ENCODE data around the gene RNF151.
"Not testable (repeated sequence)": the region's sequence is repeated elsewhere in the genome, so short reads cannot be mapped to it uniquely, and the experiment has no call there.

Gene RNF151

GRCh38 chr16:1938316-1938715 lies 28.3 kb upstream of the RNF151 start:
- no peak for FAIRE-seq
- no peak for DNase-seq (ENCODE audit: insufficient read length, low spot score)

- FAIRE-seq (no peak), DNase-seq (ENCODE audit: insufficient read length, low spot score) (no peak)
Measured at GRCh38 chr16:1938910-1939309, 27.7 kb upstream of the RNF151 start.

GRCh38 chr16:1939833-1940232 lies 26.8 kb upstream of the RNF151 start:
- FAIRE-seq; DNase-seq (ENCODE audit: insufficient read length, low spot score): not testable (repeated sequence)

GRCh38 chr16:1940273-1941161 lies 26.1 kb upstream of the RNF151 start:
- no peak for FAIRE-seq

GRCh38 chr16:1941162-1942046 lies 25.3 kb upstream of the RNF151 start:
- DNase-seq (ENCODE audit: insufficient read length, low spot score) (no peak), FAIRE-seq (no peak)

More at GRCh38 chr16:1940273-1941161, 26.1 kb upstream of the RNF151 start:
- DNase-seq (ENCODE audit: insufficient read length, low spot score), result no peak

GRCh38 chr16:1942047-1942809 lies 24.4 kb upstream of the RNF151 start:
- DNase-seq (ENCODE audit: insufficient read length, low spot score) (no peak), FAIRE-seq (no peak)

GRCh38 chr16:1942810-1943726 lies 23.6 kb upstream of the RNF151 start, which contains the start of gene MSRB1:
MSRB1 (minus strand) TSS chr16:1943199; CDS start chr16:1943156, 43 bp downstream.
- FAIRE-seq, result peak; percentile 98
- peak; percentile 98 for DNase-seq (ENCODE audit: insufficient read length, low spot score)

GRCh38 chr16:1944612-1945199 lies 21.9 kb upstream of the RNF151 start:
- FAIRE-seq, result no peak
- DNase-seq (ENCODE audit: insufficient read length, low spot score), result no peak

- no peak for DNase-seq (ENCODE audit: insufficient read length, low spot score)
- no peak for FAIRE-seq
Measured at GRCh38 chr16:1945559-1946391, 20.9 kb upstream of the RNF151 start.

- FAIRE-seq, result no peak
- no peak for DNase-seq (ENCODE audit: insufficient read length, low spot score)
Measured at GRCh38 chr16:1946495-1947368, 19.9 kb upstream of the RNF151 start.

GRCh38 chr16:1947369-1947670 lies 19.3 kb upstream of the RNF151 start:
- DNase-seq (ENCODE audit: insufficient read length, low spot score) (no peak), FAIRE-seq (peak; percentile 46)

GRCh38 chr16:1949507-1949906 lies 17.1 kb upstream of the RNF151 start:
- FAIRE-seq, result no peak

GRCh38 chr16:1950047-1950446 lies 16.6 kb upstream of the RNF151 start:
- no peak for DNase-seq (ENCODE audit: insufficient read length, low spot score)
- FAIRE-seq, result no peak

More at GRCh38 chr16:1949507-1949906, 17.1 kb upstream of the RNF151 start:
- DNase-seq (ENCODE audit: insufficient read length, low spot score), result no peak

- no peak for DNase-seq (ENCODE audit: insufficient read length, low spot score)
- FAIRE-seq, result no peak
Measured at GRCh38 chr16:1950559-1950958, 16.1 kb upstream of the RNF151 start.

GRCh38 chr16:1953734-1954133 lies 12.9 kb upstream of the RNF151 start:
- FAIRE-seq (no peak), DNase-seq (ENCODE audit: insufficient read length, low spot score) (no peak)

GRCh38 chr16:1957434-1958142 lies 9.1 kb upstream of the RNF151 start:
- not testable (repeated sequence) for DNase-seq (ENCODE audit: insufficient read length, low spot score); FAIRE-seq

GRCh38 chr16:1958143-1958491 lies 8.5 kb upstream of the RNF151 start:
- FAIRE-seq, result not testable (repeated sequence)

More at GRCh38 chr16:1958143-1958491, 8.5 kb upstream of the RNF151 start:
- not testable (repeated sequence) for DNase-seq (ENCODE audit: insufficient read length, low spot score)

Measured in HTR-8/SVneo (cell line).